ENCODE measurements around the gene KIF16B. TPM values are rescaled to one million over a fixed set of nuclear protein-coding genes. Genes with fewer than 3 reads are reported as not detected.

KIF16B gene
- total and polyA plus RNA-seq, 10 of the 15 experiments (the other 5 are each of a cell fraction or from before 2014, with no cell fraction given): 0.21 to 5.2 (median 3.0) TPM

GRCh38 chr20:16427571-16427970, 145.7 kb downstream of the KIF16B start (continued):
- no peak for TF ChIP-seq PRDM15 (CRISPR knock-in tag; IDR thresholded peaks at IDR 0.05)
- TF ChIP-seq SMARCA5 (IDR thresholded peaks at IDR 0.05): no peak

- Histone ChIP-seq H2AFZ (ENCODE audit: control insufficient read depth, low read depth, low read length) (no peak overlapping the region), H3K9me3 (replicated peaks; ENCODE audit: control insufficient read depth, insufficient read depth, low read length) (no peaks in the 10 kb centered on the region), H3K4me2 (ENCODE audit: control insufficient read depth, insufficient read depth) (no peak overlapping the region), H3K79me2 (ENCODE audit: control insufficient read depth, insufficient read depth, low read length) (no peaks in the 10 kb centered on the region), H3K4me3 (no peak overlapping the region), H4K20me1 (ENCODE audit: control insufficient read depth, insufficient read depth) (no peaks in the 10 kb centered on the region), H3K36me3 (ENCODE audit: control insufficient read depth in 2 of 2, insufficient read depth in 2 of 2, low read length in 1 of 2) (no peaks in the 10 kb centered on the region), H3K27me3 (replicated peaks in 1 of 2; ENCODE audit: control insufficient read depth in 2 of 2, insufficient read depth in 2 of 2, low read length in 1 of 2) (no peaks in the 10 kb centered on the region), H3K9ac (ENCODE audit: control insufficient read depth, insufficient read depth, low read length) (no peak overlapping the region), H3K4me1 (ENCODE audit: control insufficient read depth, insufficient read depth, low read length) (no peaks in the 10 kb centered on the region), H3K27ac (ENCODE audit: control insufficient read depth, insufficient read depth) (no peak overlapping the region)
- in situ Hi-C loops (cut with MboI): no loop called here
- no peak for FAIRE-seq
- no peak for ATAC-seq
- no peak for TF ChIP-seq FOS (IDR thresholded peaks at IDR 0.05; ENCODE audit: borderline replicate concordance, extremely low read depth, insufficient read length)
- no peak for TF ChIP-seq EP300 (IDR thresholded peaks at IDR 0.05; ENCODE audit: borderline replicate concordance in 1 of 2, control insufficient read depth in 1 of 2, low read depth in 2 of 2, low read length in 2 of 2)
- no peak for TF ChIP-seq CREB1 (IDR thresholded peaks at IDR 0.05; ENCODE audit: low read depth)
- TF ChIP-seq POLR2A (IDR thresholded peaks at IDR 0.05; ENCODE audit: low read depth, low read length): no peak
- TF ChIP-seq NRF1 (conservative IDR thresholded peaks at IDR 0.05; ENCODE audit: low read depth, low read length): no peak
- TF ChIP-seq HDAC2 (IDR thresholded peaks at IDR 0.05): no peak
- no peak for TF ChIP-seq SREBF1 (IDR thresholded peaks at IDR 0.05; ENCODE audit: low read length)
- TF ChIP-seq SIX5 (IDR thresholded peaks at IDR 0.05; ENCODE audit: low read depth, low read length, severe bottlenecking): no peak
- TF ChIP-seq ZNF207 (IDR thresholded peaks at IDR 0.05; ENCODE audit: borderline replicate concordance): no peak
- TF ChIP-seq POLR2AphosphoS5 (IDR thresholded peaks at IDR 0.05; ENCODE audit: low read length): no peak
- BruUV-seq (replicated peaks): no TSS peak
- ChIA-PET RAD21 (ENCODE audit: unreplicated experiment) (no interaction called here), SMC1A (ENCODE audit: uncharacterized antibody, unreplicated experiment) (no interaction called here), POLR2A (no interaction called here), CTCF (no interaction called here)
- 9% methylated on average over 1 of the region's 1 CpG for WGBS (ENCODE audit: insufficient coverage, insufficient replicate concordance, low lambda C conversion rate, missing lambda C conversion rate)
- no peak for DNase-seq (ENCODE audit: low read depth, low spot score)
- intact Hi-C loops (cut with micrococcal nuclease; ENCODE audit: unreplicated experiment): no loop called here
Measured at GRCh38 chr20:16424780-16425179, 148.5 kb downstream of the KIF16B start.

All from GM12878 (cell line).